Measurements from ENCODE around the gene SIX5.

DNA sequence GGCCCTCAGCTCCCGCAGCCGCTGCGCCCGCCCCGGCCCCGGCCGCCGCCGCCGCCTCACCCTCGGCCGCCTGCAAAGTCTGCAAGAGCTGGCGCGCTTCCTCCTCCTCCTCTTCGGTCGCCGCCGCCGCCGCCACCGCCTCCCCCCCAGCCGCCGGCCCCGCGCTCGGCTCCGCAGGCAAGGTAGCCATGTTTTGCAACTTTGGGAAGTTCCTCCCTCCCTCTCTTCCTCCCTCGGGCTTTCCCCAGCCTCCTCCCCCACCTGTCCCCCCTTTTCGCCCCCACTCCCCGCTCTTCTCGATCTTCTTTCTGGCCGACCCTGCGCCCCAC lies 433 bp downstream of the SIX5 start:
- TF ChIP-seq, protein P1, sequence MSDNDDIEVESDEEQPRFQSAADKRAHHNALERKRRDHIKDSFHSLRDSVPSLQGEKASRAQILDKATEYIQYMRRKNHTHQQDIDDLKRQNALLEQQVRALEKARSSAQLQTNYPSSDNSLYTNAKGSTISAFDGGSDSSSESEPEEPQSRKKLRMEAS (IDR thresholded peaks at IDR 0.05; ENCODE audit: low read depth, low read length), result no peak
- TF ChIP-seq, protein P2, sequence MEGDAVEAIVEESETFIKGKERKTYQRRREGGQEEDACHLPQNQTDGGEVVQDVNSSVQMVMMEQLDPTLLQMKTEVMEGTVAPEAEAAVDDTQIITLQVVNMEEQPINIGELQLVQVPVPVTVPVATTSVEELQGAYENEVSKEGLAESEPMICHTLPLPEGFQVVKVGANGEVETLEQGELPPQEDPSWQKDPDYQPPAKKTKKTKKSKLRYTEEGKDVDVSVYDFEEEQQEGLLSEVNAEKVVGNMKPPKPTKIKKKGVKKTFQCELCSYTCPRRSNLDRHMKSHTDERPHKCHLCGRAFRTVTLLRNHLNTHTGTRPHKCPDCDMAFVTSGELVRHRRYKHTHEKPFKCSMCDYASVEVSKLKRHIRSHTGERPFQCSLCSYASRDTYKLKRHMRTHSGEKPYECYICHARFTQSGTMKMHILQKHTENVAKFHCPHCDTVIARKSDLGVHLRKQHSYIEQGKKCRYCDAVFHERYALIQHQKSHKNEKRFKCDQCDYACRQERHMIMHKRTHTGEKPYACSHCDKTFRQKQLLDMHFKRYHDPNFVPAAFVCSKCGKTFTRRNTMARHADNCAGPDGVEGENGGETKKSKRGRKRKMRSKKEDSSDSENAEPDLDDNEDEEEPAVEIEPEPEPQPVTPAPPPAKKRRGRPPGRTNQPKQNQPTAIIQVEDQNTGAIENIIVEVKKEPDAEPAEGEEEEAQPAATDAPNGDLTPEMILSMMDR (IDR thresholded peaks at IDR 0.05; ENCODE audit: low read depth, low read length), result no peak
- TF ChIP-seq POLR2A (IDR thresholded peaks at IDR 0.05; ENCODE audit: extremely low read depth, insufficient read length), result no peak
